Fibroblast of peridontal ligament (primary cell): ENCODE measurements around the gene SMPD2.

Experiments used
- DNase-seq: peaks from one replicate; pipeline ENCODE4 v3.0.0-alpha.2; 2010; ENCODE audit errors: extremely low read depth

Gene SMPD2

GRCh38 chr6:109447087-109447486 is 6.6 kb downstream of the SMPD2 start:
- no peak for DNase-seq

- DNase-seq = no peak
Measured at GRCh38 chr6:109447878-109448555, 7.5 kb downstream of the SMPD2 start.

- no peak for DNase-seq
Measured at GRCh38 chr6:109448615-109449014, 8.1 kb downstream of the SMPD2 start.

DNA sequence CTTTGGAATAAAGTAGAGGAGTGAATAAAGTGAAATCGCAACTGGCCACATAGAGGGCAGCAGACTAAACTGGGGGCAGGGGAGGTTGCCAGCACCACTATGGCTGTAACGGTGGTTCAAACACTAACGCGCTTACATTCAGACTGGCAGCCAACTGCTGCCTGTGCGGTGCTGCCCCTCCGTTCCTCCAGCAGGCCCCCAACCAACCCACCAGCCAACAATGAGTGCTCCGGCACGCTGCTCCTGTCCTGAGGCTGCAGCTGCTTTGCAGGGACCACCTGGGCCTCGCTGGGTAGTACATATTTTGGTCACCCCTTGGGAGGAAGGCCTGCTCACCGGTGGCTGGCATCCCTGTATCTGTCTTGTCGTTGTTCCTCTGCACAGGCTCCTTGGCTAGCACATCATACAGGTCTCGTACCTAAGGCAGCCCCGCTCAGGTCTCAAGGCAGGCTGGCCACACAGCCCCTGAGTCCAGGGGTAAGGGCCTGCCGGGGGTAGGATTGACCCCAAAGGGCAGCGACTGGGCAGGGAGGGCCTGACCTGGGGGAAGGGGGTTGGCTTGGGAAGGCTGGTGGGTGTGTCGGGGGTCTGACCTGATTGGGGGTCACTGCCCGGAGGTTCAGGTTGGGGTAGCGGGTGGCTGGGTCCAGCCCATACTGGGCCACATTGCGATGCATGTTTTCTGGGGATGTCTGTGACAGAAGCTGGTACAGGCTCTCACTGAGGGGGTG is 8.7 kb downstream of the SMPD2 start:
- no peak for DNase-seq

- DNase-seq = no peak
Measured at GRCh38 chr6:109449795-109450673, 9.5 kb downstream of the SMPD2 start.

DNA sequence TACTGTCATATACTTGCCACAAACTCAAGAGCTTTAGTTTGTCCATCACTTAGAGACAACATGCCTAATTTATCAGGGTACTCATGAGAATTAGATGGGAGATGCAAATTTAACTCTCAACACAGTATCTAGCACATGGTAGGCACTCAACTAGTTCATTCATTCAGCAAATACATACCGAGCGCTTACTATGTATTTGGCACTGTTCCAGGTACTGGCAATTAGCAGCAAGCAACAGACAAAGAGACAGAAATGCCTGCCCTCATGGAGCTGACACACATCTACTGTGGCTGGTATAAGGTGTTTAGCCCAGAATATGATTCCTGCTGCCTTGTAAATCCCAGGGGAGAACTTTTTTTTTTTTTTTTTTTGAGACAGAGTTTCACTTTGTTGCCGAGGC is 10.3 kb downstream of the SMPD2 start:
- DNase-seq = no peak

- no peak for DNase-seq
Measured at GRCh38 chr6:109451376-109451775, 10.9 kb downstream of the SMPD2 start.

GRCh38 chr6:109452181-109452580 is 11.7 kb downstream of the SMPD2 start:
- no peak for DNase-seq

DNA sequence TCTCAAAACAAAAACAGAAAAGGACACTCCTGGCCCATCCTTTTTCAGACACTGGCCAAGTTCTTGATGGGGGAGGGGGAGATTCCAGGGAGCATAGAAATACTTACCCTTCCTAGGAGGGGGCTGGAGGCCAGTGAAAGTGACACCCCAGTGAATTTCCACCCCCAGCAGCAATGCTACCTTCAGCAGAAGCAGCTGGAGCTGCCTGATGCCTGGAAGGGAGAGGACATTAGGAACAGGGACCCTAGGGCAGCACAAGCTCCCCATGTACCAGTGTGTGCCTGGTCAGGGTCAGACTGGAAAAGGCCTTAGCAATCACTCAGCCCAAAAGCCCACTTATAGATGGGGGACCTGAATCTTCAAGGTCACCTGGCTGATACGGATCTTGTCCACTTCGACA is 12.6 kb downstream of the SMPD2 start:
- no peak for DNase-seq

DNA sequence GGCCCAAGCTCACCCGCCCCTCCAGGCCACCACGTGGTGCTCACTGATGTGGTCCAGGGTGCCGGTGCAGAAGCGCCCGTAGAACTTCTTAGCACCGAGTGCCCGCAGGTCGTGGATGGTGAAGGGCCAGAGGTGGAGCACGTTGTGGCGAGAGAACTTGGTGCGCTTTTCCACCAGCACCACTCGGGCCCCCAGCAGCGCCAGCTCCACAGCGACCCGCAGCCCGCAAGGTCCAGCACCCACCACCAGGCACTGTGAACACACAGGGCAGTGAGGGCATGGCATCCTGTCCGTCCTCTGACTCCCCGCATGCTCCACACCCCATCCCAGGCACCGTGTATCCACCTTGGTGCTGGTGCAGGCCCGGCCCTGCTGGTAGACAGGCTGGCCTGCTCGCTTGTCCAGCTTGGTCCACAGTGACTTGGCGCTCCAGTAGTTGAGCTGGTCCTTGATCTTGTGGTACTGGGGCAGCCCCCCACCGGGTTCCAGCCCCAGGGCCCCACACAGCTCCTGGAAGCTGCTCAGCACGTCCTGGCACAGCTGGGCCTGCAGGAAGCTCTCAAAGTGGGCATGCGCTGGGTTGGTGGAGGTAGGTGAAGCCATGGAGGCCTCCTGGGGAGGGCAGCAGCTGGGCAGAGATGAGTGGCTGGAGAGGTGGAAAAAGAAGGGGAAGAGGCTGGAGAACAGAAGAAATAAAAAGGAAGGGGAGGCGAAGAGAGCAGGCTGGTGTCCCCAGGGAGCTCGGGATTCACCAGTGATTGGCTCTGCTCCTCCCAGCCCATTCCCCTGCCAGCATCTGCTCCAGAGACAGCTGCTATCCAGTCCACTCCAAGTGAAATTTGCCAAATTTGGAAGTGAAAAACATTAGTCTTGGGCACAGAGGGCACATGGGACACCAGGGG is 13.3 kb downstream of the SMPD2 start:
- peak; percentile 70 for DNase-seq

- no peak for DNase-seq
Measured at GRCh38 chr6:109454496-109455436, 14.2 kb downstream of the SMPD2 start.

- no peak for DNase-seq
Measured at GRCh38 chr6:109455437-109456110, 15.1 kb downstream of the SMPD2 start, which contains the start of gene MICAL1. MICAL1 (minus strand) TSS chr6:109455772; CDS start chr6:109454196, 1,576 bp downstream.

DNA sequence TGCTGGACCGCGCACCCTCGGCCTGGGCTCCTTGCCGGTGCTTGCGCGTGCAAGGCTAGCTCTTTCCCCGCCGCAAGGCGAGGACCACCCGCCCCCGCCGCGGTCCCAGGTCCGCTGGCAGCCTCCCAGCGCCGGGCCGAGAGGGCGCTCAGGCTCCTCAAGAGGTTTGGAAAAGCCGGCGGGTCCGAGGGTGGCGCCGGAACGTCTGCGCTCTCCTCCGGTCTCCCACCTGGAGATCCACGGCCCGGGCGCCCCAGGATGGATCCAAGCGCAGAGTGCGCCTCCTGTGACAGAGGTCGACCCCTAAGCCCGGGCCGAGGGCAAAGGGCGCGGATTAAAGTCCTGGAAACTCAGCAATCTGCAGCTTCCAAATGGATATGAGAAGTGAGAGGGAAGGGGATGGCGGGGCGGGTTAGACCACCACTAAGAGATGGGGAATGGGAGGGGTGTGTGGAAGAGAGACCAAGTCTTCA is 15.6 kb downstream of the SMPD2 start:
- no peak for DNase-seq

GRCh38 chr6:109456710-109457561 is 16.4 kb downstream of the SMPD2 start:
- DNase-seq = no peak

GRCh38 chr6:109457562-109457996 is 17.1 kb downstream of the SMPD2 start:
- no peak for DNase-seq

DNA sequence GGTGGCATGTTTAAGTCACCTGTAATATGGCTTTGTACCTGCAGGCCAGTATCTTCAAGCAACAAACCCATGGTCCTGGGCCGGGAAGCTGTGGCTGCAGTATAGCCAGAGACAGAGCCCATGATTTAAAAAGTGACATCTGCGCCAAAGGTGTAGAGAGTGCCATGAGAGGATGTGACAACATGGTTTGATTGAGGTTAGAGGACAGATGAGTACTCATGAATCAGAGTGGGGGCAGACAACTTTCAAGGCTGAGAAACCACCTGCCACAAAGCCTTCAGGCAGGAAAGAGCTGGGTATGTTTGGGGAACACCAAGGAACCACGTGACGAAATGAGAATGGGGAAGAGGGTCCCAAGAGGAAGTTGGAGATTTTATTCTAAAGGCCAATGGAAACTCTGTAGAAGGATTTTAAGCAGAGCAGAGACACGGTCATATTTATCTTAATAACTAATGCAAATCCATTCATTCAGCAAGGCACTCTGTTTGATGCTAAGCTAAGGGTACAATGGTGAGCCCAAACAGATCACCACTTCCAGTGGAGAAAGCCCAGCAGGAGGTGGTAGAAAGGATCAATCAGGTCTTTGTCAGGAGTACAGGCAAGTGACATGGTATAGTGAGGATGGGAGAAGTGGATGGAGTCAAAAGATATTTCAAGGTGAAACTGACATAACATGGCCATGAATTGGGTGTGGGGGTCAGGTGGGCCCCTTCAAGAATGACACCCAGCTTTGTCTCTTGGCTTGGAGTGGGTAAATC is 18.4 kb downstream of the SMPD2 start:
- DNase-seq = no peak

- no peak for DNase-seq
Measured at GRCh38 chr6:109460161-109460829, 19.8 kb downstream of the SMPD2 start.
